SK-MEL-5 (cell line): ENCODE results near the gene SNX8. TPM values are rescaled to one million over a fixed set of nuclear protein-coding genes. Genes with fewer than 3 reads are reported as not detected.
A peak's percentile ranks its signal among the peaks of the same experiment; 100 is the strongest.

Experiments used
- DNase-seq: peaks from one replicate; pipeline ENCODE4 v3.0.0-alpha.2; 2016; ENCODE audit warnings: low read depth, low spot score
- in situ Hi-C: cut with HindIII; loops from 2 replicates; pipeline ENCODE4 v1.10.0; 2016; ENCODE audit warnings: low sequenced_read_pairs, high pct_unique_total_duplicates, low pct_unique_long_range_greater_than_20kb
- total RNA-seq: library from RNA; depleted of rRNA; stranded (reverse); fragments of >200 nt; shearing (Covaris generic); gene quantifications from 2 replicates; pipeline ENCODE4 v1.2.3, GENCODE V29; 2014

SNX8 gene
- total RNA-seq, 1 experiment from 2014 or later = 52.0 TPM

DNA sequence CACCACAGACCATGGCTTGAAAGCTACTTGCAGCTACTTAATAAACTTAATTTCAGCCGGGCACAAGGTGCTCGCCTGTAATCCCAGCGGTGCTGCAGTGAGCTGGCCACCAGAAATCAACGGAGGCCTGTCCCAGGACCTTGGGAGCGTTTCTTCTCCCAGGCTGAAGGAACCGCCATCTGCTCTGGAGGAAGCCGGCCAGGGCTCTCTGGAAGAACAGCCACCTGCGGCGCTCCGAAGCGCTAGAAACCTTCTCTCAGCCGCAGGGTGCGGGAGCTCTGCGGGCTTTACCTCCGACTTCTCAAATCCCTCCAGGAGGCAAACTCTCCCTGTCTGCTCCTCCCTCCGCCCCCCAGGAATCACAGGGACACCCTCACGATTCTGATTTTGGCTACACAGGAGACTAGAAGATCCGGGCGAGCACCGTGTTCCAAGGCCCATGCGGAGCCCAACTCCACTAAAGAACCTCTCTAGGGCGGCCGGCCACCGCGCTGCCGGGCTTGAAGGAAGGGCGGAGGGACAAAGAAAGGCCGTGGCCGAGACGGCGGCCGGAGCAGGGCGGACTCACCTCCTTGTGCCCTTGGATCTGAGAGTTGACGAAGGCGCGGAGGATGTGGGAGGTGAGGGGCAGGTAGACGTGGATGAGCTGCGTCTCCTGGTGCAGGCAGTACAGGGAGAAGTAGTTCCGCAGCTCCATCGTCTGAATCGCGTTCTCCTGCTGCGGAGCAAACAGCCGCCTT is 57.8 kb downstream of the SNX8 start:
- no peak for DNase-seq
- in situ Hi-C loops = no loop called here

DNA sequence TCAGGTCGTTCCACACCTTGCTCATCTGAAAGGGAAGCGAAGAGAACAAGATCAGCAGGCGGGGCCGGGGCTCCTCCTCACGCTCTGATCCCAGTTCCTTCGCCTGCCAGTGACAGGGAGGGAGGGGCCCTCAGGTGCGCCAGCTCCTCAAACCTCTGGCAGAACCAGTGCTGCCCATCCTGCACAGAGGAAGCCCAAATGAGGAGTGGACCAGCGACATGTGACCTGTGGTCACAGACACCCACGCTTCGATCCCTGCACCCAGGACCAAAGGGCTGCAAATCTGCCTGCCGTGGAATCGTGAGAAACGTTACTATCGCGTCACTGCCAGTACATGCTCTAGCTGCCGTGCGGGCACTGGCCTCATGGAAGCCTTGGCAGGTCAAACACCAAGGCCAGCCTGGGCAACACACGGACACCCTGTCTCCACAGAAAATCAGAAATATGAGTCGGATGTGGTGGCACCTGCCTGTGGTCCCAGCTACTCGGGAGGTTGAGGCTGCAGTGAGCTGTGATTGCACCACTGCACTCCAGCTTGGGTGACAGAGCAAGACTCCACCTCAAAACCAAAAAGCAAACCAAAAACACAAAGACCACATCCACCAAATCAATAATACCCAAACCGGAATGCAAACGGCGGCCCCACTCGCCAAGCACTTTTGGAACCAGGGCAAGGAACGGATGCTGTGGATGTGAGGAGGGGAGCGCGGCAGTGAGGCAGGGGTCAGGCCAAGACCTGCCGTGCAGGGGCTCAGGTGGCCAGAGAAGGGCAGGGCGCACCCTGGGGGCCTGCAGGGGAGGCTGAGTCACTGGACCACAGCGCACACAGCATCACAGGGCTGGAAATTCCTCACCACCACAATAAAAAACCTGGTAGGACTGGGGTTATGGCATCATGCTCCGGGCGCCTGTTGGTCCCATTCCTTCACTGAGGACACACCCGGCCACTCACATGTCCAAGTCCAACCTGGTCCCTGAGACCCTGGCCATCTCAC is 58.8 kb downstream of the SNX8 start:
- DNase-seq = no peak
- in situ Hi-C loops = no loop called here

DNA sequence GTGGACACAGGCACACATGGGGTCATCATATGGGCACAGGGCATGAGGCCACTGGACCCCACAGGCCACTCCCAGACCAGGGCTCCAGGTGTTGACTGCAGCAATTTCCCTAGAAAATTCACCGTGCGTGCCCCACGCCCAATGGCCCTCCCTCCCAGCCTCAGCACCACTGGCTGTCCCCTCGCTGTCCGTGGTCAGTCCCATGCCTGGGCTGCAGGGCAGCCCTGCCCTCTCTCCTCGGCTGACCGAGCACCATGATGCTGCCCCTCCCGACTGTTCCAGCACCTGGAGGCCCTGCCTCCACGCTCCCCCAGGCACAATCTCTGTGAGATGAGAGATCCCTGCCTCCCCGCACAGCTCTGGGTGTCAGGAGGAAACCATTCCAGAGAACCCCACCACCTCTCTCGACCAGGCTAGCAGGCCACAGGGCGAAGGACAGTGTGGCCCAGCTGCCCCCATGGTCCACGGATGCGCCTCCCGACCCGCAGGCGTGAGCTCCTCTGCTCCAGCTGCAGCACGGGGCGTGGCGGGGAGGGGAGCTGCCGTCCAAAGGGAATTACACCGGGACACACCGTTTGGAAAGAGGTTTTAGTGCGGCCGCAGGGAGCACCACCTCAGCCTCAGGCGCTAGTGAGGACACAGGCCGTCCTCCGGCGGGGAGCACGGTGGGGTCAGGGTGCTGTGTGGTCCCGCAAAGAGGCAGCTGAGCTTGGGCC is 59.7 kb downstream of the SNX8 start:
- no peak for DNase-seq
- in situ Hi-C loops = no loop called here

DNA sequence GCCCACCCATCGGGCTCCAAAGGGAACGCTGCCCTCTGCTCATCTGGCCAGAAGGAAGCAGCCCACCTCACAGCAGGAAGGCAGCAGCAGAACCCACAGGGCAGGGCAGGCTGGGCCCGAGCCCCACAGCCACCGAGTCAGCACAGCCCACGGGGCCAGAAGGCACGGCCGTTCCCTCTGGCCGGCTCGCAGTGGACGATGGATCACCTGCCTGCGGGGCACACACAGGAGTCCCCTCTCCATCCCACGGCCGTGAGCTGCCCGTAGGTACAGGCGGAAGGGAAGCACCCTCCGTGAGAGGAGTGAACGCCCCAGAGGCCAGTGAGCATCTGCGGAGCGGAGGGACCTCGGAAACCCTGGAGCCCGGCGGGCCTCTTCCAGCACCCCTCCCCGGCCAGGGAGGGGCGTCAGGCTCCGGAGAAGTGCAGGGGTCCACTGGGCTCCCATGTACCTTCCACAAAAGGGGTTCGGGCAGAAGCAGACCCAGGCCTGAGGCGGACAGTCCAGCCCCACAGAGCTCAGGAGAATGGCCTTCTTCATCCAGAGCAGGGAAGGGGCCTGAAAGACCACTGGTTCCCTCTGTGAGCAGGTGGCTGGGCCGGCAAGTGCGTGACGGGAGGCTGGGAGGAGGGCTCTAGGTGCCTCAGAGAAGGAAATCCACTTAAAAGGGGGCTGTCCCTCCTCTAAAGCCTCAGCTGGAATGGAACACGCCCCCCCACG is 60.6 kb downstream of the SNX8 start:
- in situ Hi-C loops = no loop called here
- no peak for DNase-seq

DNA sequence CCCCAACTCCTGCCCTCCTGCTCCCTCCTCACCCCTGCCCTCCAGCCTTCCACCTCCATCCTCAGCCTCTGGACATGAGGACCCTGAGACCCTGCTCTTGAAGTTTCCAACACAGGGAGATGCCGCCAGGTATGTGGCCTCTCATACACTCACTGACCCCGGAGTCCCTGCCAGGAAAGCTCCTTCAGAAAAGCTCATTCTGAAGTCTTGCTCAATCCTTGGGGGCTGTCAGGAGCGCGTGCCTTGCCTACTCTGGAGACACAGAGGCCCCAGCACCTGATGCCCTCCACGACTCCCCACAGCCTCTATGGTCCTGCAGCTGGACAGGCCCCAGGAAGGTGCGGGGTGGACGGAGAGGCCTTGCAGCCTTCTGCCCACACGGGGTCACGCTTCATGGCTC is 61.2 kb downstream of the SNX8 start:
- no peak for DNase-seq
- in situ Hi-C loops = no loop called here

DNA sequence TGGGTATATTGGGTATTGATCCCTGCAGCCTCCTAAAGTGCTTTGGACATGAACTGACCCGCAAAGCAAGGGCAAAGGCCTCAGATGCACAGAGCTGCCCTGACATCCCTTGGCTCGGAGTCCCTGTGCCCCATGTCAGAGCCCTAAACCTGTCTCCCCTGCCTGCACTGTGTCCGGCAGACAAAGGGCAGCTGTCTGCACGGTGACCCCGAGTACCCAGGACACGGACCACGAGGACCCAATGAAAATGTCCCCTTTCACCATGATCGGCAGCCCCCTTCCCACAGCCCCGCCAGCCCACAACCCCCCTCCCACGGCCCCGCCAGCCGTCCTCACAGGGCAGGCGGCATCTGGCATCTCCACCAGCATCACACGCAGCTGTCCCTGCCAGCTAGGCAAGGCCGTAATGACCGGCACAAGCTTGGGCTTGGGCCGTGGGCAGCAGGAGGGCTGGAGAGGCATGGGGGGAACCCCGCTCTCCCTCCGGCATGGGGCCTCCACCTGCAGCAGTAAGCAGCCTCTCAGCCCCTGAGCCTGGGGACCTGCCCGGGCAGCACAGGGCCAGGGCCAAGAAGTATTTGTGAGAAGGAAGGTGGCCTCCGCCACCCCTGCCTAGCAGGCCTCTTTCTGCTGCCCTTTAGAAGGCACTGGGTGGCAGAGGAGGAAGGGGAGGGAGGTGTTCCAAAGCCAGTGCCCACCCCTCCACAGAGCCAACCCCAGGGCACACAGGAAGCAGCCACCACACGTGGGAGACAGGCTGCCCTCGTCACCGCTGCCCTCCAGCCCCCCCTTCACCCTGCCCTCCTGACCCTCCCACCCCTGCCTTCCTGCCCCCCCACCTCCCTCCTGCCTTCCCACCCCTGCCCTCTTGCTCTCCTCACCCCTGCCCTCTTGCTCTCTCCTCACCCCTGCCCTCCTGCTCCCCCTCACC is 62.1 kb downstream of the SNX8 start:
- no peak for DNase-seq
- in situ Hi-C loops = no loop called here

DNA sequence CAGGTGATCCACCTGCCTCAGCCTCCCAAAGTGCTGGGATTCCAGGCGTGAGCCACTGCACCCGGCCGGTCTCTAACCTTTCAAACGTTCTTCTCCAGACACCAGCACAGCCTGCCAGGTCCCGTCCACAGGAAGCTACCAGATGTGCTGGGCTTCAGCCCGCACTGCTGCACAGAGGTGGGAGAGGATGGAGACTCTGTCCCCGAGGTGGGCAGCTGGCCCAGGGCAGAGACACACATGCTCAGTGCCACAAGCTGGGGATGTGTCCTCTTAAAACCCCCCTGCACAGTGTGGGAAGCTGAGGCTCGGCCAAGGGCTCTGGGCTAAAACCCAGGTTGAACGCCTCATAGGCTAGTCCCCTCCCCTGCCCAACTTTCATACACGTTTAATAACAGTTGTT is 62.9 kb downstream of the SNX8 start:
- in situ Hi-C loops = no loop called here
- no peak for DNase-seq

DNA sequence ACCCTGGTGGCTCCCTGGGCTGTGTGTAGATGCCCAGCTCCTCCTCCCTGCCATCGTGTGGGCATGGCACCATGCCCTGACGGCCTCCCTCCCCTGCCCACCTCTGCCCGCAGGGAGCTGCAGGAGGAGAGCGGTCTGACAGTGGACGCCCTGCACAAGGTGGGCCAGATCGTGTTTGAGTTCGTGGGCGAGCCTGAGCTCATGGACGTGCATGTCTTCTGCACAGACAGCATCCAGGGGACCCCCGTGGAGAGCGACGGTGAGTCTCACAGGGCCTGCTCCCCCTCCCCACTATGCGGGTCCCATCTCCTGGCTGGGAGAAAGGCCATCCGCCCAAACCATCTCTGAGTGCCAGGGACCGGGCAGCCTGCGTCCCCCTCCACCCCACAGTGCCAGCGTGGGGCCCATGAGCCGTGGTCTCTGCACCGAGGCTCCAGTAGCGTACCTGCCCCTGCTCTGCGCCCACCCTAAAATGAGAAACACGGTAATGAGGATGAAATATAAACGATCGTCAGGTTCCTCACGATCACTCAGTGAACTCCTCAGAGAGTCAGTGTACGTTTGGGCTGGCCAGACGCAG is 64.4 kb downstream of the SNX8 start:
- in situ Hi-C loops = no loop called here
- DNase-seq = no peak

DNA sequence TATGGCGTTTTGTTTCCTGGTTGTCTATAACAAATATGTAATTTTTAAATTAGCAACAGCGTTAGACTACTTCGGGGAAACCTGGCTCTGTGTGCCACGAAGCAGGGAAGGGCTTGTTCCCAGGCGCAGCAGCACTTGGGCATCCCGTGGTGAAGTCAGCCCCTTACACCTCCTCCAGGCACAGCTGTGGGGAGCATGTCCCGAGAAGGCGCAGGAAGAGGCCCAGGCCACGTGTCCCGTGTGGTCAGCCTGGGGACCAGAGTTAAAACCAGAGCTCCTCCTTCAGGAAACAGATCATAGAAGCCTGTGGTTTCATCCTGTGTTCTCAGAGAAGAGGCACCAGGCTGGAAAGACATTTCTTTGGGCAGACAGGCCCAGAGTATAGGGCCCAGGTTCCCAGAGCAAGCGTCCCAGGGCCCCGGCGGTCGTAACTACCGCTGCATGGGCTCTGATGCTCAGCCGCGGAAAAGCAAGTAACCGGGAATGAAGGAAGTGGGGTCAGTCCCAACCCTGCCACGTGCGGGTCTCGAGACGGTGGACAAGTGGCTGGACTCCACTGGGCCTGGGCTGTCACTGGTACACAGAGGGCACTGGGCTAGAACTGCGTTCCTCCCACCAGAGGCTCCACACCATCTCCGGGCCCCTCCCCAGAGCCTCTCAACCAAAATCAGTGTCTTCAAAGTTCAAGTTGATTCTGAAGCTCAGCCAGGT is 65.1 kb downstream of the SNX8 start:
- DNase-seq = peak; percentile 91
- in situ Hi-C loops = no loop called here

DNA sequence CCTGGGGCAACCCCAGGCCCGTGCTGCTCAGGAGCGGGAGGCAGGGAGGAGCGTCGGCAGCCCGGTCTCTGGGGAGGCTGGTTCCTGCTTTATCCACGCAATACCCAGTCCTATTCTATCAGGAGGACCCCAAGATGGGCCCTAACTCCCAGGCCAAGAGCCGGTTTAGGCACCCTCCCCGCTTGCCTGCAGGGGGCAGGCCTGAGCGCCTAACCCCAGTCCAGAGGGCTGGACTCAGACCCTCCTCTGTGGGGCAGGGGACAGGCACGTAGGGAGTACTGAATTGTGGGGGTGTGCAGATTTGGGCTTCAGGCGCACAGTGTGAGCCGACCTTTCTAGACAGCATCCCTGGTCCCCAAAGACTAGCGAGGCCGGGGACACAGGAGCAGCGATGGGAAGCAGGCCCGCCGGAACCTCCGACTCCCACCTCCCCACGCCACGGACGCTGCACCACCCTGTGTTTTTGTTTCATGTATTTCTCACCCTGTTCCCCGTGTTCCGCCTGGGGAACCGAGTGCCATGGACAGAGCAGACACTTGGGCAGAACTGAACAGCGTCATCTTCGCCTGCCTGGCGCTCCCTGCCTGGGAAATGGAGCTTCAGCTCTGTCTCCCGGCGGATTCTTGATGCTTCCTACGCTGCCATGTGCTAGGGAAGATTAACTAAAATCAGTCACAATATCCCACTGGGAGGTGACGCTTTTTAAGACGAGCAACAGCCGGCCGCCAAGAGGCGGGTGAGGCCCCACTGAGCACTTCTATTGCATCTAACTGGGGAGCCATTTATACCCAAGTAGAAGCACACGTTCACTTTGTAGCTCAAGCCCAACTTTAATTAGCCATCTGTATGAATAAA is 66.9 kb downstream of the SNX8 start:
- in situ Hi-C loops = no loop called here

DNA sequence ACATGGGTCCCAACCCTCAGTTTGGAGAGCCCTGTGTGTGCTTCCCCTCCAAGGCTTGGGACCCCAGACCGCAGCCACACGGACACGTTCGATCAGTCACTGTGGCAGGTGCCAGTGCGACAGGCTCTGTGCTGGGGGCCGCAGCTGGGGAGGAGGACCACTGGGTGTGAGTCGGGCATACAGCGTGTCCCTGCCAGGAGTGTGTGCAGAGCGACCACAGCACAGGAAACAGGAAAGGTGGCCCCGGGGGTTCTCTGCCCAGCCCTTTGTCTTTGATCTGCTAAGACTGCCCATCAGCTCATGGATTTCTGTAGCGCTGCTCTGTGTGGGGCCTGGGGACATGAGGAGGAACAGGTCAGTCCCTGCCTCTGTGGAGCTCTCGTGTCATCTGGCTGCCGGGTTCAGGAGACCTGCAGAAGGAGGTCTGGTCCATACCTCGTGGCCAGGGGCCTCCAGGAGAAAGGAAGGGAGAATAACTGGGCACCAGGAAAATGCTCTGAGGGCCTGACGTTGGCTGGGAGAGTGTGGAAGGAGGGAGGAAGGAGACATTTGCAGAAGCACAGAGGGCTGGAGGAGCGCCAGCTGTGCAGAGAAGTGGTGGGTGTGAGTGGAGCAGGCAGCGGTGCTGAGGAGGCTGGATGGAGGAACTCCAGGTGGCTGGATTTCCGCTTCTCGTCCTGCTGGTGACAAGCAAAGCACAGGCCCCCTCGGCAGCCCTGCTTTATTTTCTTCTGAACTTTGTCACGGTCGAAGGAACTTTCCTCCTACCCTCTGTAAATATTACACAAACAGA is 68.2 kb downstream of the SNX8 start:
- no peak for DNase-seq
- in situ Hi-C loops = no loop called here

More for the DNA sequence above, 66.9 kb downstream of the SNX8 start:
- peak; percentile 54 for DNase-seq

DNA sequence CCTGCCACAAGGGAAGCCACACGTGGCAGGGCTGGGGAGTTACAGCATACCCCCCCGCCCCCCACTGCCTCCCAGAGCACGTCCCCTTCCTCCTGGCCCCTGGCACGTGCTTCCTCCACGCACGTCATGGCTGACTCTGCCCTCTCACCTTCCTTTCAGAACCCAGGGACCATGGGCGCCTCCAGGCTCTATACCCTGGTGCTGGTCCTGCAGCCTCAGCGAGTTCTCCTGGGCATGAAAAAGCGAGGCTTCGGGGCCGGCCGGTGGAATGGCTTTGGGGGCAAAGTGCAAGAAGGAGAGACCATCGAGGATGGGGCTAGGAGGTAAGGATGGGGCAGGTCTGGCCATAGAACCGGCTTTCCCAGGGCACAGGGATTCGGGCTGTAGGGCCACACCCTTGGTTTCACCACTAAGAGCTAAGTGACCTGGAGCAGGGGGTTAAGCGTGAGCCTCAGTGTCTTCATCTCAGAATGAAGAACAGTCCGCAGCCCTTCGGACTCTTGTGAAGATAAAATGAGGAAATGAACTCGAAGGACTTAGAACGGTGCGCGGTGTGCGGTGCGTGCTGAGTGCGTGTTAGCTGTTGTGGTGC is 69.7 kb downstream of the SNX8 start:
- no peak for DNase-seq
- in situ Hi-C loops = no loop called here

DNA sequence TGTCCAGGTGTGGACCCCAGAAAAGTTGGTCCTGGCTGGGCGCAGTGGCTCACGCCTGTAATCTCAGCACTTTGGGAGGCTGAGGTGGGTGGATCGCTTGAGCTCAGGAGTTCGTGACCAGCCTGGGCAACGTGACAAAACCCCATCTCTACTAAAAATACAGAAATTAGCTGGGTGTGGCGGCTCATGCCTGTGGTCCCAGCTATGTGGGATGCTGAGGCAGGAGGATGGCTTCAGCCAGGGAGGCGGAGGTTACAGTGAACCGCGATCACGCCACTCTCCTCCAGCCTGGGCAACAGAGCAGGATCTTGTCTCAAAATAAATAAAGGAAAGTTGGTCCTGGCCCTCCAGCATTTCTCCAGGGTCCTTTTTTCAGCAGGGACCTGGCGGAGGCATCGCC is 70.8 kb downstream of the SNX8 start:
- in situ Hi-C loops = no loop called here
- DNase-seq = no peak
